GM12872 (cell line): ENCODE measurements around the gene BNIPL.

ENCODE experiments used
- CTCF ChIP-seq: IDR thresholded peaks from 3 replicates; pipeline ENCODE4 v1.5.1; 2011; ENCODE audit warnings: low read depth, mild to moderate bottlenecking, low read length, moderate library complexity; ENCODE audit not compliant: insufficient read depth

BNIPL gene

GRCh38 chr1:151009674-151010345 is 26.6 kb upstream of the BNIPL start:
- no peak for TF ChIP-seq CTCF

- no peak for TF ChIP-seq CTCF
These were observed 26.1 kb upstream of the BNIPL start for GRCh38 chr1:151010346-151010726.

- TF ChIP-seq CTCF: no peak
These were observed 25.1 kb upstream of the BNIPL start for GRCh38 chr1:151011154-151011850.

DNA sequence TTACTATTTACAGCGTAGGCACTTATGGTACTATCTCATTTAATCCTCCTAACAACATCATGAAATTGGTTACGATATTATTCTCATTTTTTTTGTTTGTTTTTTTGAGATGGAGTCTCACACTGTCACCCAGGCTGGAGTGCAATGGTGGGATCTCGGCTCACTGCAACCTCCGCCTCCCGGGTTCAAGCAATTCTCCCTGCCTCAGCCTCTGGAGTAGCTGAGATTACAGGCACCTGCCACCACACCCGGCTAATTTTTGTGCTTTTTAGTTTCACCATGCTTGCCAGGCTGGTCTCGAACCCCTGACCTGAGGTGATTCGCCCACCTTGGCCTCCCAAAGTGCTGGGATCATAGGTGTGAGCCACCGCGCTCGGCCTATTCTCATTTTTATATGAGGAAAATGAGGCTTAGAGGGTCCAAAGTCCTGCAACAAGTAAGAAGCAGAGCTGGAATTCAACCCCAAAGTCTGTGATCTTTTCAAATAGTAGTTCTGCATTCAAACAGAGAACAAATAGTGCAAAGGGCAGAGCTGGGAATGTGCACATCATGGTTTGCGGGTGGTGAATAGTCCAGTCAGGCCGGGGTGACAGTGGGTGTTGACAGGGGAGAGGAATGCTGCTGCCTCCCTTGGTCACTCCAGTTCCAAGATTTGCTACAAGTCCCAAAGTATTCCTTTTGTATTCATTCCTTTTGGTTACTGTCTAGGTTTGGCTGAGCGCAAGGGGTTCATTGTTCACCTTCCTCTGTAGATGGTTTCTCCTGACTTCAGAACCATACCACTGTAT is 23.5 kb upstream of the BNIPL start:
- no peak for TF ChIP-seq CTCF

- TF ChIP-seq CTCF: no peak
These were observed 22.9 kb upstream of the BNIPL start for GRCh38 chr1:151013518-151013917.

DNA sequence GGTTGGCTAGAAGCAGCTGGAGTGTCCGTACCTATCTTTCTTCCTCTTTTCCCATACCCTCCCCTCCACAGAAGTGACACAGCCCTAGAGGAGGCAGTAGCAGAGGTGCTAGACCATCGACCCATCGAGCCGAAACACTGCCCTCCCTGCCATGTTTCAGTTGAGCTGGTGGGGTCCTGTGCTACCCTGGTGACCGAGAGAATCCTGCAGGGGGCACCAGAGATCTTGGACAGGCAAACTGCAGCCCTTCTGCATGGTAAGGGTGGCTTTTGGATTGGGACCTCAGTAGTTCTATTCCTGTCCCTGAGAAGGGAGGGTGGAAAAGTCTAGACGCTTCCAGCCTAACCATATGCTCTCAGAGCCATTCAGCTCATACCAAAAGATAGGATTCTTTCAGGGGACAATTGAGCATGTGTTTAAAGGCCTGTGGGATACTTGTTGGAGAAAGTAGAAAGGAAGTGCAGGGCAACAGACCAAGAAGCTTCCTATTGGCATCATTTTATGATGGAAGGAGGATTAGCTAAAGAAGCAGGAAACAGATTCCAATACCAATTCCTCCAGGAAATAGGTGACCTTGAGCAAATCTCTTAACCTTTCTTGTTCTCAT is 11.7 kb upstream of the BNIPL start:
- peak; percentile 85 for TF ChIP-seq CTCF

GRCh38 chr1:151026460-151026859 is 9.9 kb upstream of the BNIPL start:
- TF ChIP-seq CTCF: no peak
